Thyroid gland (tissue), 4 donors: ENCODE results near the gene POR.

Experiments
- POLR2A ChIP-seq, 2 donors: fragments of 450-650 bp; IDR thresholded peaks; one replicate each; pipeline ENCODE4 v1.6.1; 2017; ENCODE audit warnings: antibody characterized with exemption in 2 of 2, mild to moderate bottlenecking in 2 of 2, moderate library complexity in 1 of 2
- TF ChIP-seq, protein P1 (sequence below), 6 experiments: fragments of 200-600 bp in 3 of 6; fragments of 450-650 bp in 3 of 6; sonication (generic) in 3 of 6; IDR thresholded peaks; one replicate each; pipeline ENCODE4 v1.5.1; 2016 to 2019; ENCODE audit warnings: antibody characterized with exemption in 6 of 6, mild to moderate bottlenecking in 2 of 6, inconsistent platforms in 1 of 6, moderate library complexity in 1 of 6

DNA sequence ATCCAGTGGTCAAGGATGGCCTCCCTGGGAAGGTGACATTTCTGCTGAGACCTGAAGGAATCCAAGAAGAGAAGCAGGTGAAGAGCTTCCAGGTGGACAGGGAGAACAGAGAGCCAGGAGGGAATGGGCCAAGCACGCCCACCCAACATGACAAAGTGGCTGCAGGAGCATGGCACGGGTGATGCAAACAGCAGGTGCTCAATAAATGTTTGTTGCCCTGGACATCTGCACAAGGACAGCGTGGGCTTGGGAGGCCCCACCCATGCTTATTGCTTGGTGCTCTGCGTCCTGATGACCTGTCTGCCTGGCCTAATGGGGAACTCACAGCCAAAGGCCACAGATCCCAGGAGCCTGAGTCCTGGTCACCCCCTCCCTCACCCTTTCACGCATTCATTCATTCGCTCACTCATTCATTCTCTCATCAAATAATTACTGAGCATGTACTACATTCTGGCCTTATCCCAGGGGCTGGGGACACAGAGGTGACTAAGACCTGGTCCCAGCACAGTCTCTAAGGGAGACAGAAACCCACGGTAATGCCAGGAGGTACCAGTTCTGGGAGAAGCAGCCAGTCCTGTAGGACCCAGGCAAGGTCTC, 23.0 kb upstream of the POR start:
- no peak for TF ChIP-seq POLR2A (IDR thresholded peaks at IDR 0.05)
- TF ChIP-seq, protein P1, sequence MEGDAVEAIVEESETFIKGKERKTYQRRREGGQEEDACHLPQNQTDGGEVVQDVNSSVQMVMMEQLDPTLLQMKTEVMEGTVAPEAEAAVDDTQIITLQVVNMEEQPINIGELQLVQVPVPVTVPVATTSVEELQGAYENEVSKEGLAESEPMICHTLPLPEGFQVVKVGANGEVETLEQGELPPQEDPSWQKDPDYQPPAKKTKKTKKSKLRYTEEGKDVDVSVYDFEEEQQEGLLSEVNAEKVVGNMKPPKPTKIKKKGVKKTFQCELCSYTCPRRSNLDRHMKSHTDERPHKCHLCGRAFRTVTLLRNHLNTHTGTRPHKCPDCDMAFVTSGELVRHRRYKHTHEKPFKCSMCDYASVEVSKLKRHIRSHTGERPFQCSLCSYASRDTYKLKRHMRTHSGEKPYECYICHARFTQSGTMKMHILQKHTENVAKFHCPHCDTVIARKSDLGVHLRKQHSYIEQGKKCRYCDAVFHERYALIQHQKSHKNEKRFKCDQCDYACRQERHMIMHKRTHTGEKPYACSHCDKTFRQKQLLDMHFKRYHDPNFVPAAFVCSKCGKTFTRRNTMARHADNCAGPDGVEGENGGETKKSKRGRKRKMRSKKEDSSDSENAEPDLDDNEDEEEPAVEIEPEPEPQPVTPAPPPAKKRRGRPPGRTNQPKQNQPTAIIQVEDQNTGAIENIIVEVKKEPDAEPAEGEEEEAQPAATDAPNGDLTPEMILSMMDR (IDR thresholded peaks at IDR 0.05) = no peak
